ENCODE measurements around the gene INKA2.

Gene INKA2

GRCh38 chr1:111776861-111777260 lies 37.7 kb upstream of the INKA2 start:
- TF ChIP-seq CTCF (IDR thresholded peaks at IDR 0.05) (no peak), ZFX (IDR thresholded peaks at IDR 0.05; ENCODE audit: borderline replicate concordance) (no peak)
- H3K27ac ChIP-seq = no peak overlapping the region

GRCh38 chr1:111776391-111776790 lies 37.2 kb upstream of the INKA2 start:
- H3K27ac ChIP-seq = no peak overlapping the region
- TF ChIP-seq ZFX (IDR thresholded peaks at IDR 0.05; ENCODE audit: borderline replicate concordance) = no peak
- TF ChIP-seq CTCF (IDR thresholded peaks at IDR 0.05) = no peak

- H3K27ac ChIP-seq = no peak overlapping the region
- no peak for TF ChIP-seq CTCF (IDR thresholded peaks at IDR 0.05)
- TF ChIP-seq ZFX (IDR thresholded peaks at IDR 0.05; ENCODE audit: borderline replicate concordance) = no peak
These were observed 36.8 kb upstream of the INKA2 start for GRCh38 chr1:111775966-111776365.

- TF ChIP-seq ZFX (IDR thresholded peaks at IDR 0.05; ENCODE audit: borderline replicate concordance) (no peak), CTCF (IDR thresholded peaks at IDR 0.05) (no peak)
- H3K27ac ChIP-seq = no peak overlapping the region
These were observed 31.7 kb upstream of the INKA2 start for GRCh38 chr1:111770916-111771315.

- H3K27ac ChIP-seq = no peak overlapping the region
- TF ChIP-seq ZFX (IDR thresholded peaks at IDR 0.05; ENCODE audit: borderline replicate concordance) = no peak
- TF ChIP-seq CTCF (IDR thresholded peaks at IDR 0.05) = peak; percentile 89
These were observed 30.4 kb upstream of the INKA2 start for GRCh38 chr1:111769517-111770146.

- H3K27ac ChIP-seq = no peak overlapping the region
- TF ChIP-seq CTCF (IDR thresholded peaks at IDR 0.05) (no peak), ZFX (IDR thresholded peaks at IDR 0.05; ENCODE audit: borderline replicate concordance) (no peak)
These were observed 29.4 kb upstream of the INKA2 start for GRCh38 chr1:111768625-111769024.

GRCh38 chr1:111768023-111768422 lies 28.8 kb upstream of the INKA2 start:
- no peak for TF ChIP-seq CTCF (IDR thresholded peaks at IDR 0.05)
- no peak overlapping the region for H3K27ac ChIP-seq
